ENCODE data around the gene DPYSL3. TPM values are rescaled to one million over a fixed set of nuclear protein-coding genes. Genes with fewer than 3 reads are reported as not detected.
"Not testable (repeated sequence)": the region's sequence is repeated elsewhere in the genome, so short reads cannot be mapped to it uniquely, and the experiment has no call there.

The DPYSL3 gene
- total RNA-seq, 4 donors from 2014 or later = 27.6 to 107 (median 31.4) TPM

- no peaks in the 10 kb centered on the region for H3K36me3 ChIP-seq
- 72 to 84% methylated on average over 3 to 7 of the region's 7 CpGs for WGBS, 2 donors (ENCODE audit: low coverage in 1 of 2)
- H3K9me3 ChIP-seq = peaks cover 0 to 1% of the 10 kb centered on the region in 2 donors
- TF ChIP-seq POLR2A (IDR thresholded peaks at IDR 0.05) (no peak), CTCF (IDR thresholded peaks at IDR 0.05) (no peak), POLR2AphosphoS5 (IDR thresholded peaks at IDR 0.05) (no peak), EP300 (IDR thresholded peaks at IDR 0.05; ENCODE audit: low read depth) (no peak)
- H3K27me3 ChIP-seq = no peaks in the 10 kb centered on the region
- DNase-seq = no peak
- intact Hi-C loops (cut with DNase I; ENCODE audit: low total_unique reads) (loop anchor here (5.0 to 10.0 kb wide), 2 partner anchors 48 to 150 kb away; no protein-coding TSS in a partner anchor), in situ Hi-C loops (cut with MboI; ENCODE audit: low pct_ligation_motif_present in 1 of 4, low pct_unique_long_range_greater_than_20kb in 1 of 4, low sequenced_read_pairs in 3 of 4) (loop anchor here in 2 of 4 donors (10.0 to 25.0 kb wide), 3 partner anchors 100 to 318 kb away; partner anchors contain the start of gene STK32A (in 1 of the 2))
- no peak overlapping the region for H3K4me3 ChIP-seq
- peak overlapping the region; percentile 78 to 89 (median 85) for H3K27ac ChIP-seq
- H3K4me1 ChIP-seq = peaks cover 5 to 32% (median 8%) of the 10 kb centered on the region in 4 donors
Measured at GRCh38 chr5:147555176-147555575, 45.3 kb upstream of the DPYSL3 start.

GRCh38 chr5:147554261-147554817 is 44.5 kb upstream of the DPYSL3 start:
- Histone ChIP-seq H3K4me1 (peaks cover 5 to 32% (median 8%) of the 10 kb centered on the region in 4 donors), H3K4me3 (peak overlapping the region in 1 of 4 donors; percentile 4), H3K27ac (peak overlapping the region; percentile 78 to 89 (median 85)), H3K9me3 (peaks cover 0 to 4% of the 10 kb centered on the region in 2 donors), H3K27me3 (no peaks in the 10 kb centered on the region), H3K36me3 (no peaks in the 10 kb centered on the region)
- no peak for DNase-seq
- WGBS, 2 donors (ENCODE audit: low coverage in 1 of 2) = 32 to 33% methylated on average over 7 of the region's 7 CpGs
- intact Hi-C loops (cut with DNase I; ENCODE audit: low total_unique reads) = loop anchor here (10.0 kb wide), 1 partner anchor 150 kb away; no protein-coding TSS in a partner anchor
- TF ChIP-seq EP300 (IDR thresholded peaks at IDR 0.05; ENCODE audit: low read depth) (peak; percentile 87), CTCF (IDR thresholded peaks at IDR 0.05) (no peak), POLR2AphosphoS5 (IDR thresholded peaks at IDR 0.05) (peak; percentile 71 to 87 (median 74)), POLR2A (IDR thresholded peaks at IDR 0.05) (no peak)
- in situ Hi-C loops (cut with MboI; ENCODE audit: low pct_ligation_motif_present in 1 of 4, low pct_unique_long_range_greater_than_20kb in 1 of 4, low sequenced_read_pairs in 3 of 4) = loop anchor here in 2 of 4 donors (10.0 to 25.0 kb wide), 3 partner anchors 100 to 317 kb away; partner anchors contain the start of gene STK32A (in 1 of the 2)

- H3K4me1 ChIP-seq = peaks cover 5 to 32% (median 8%) of the 10 kb centered on the region in 4 donors
- in situ Hi-C loops (cut with MboI; ENCODE audit: low pct_ligation_motif_present in 1 of 4, low pct_unique_long_range_greater_than_20kb in 1 of 4, low sequenced_read_pairs in 3 of 4) = loop anchor here in 2 of 4 donors (10.0 to 25.0 kb wide), 3 partner anchors 99 to 317 kb away; partner anchors contain the start of gene STK32A (in 1 of the 2)
Measured at GRCh38 chr5:147553817-147554216, 43.9 kb upstream of the DPYSL3 start.

GRCh38 chr5:147552897-147553296 is 43.0 kb upstream of the DPYSL3 start:
- Histone ChIP-seq H3K4me1 (peaks cover 5 to 24% (median 8%) of the 10 kb centered on the region in 4 donors), H3K9me3 (peaks cover 0 to 4% of the 10 kb centered on the region in 2 donors), H3K4me3 (no peak overlapping the region), H3K27me3 (no peaks in the 10 kb centered on the region), H3K36me3 (no peaks in the 10 kb centered on the region), H3K27ac (peak overlapping the region; percentile 78 to 89 (median 85))
- in situ Hi-C loops (cut with MboI; ENCODE audit: low pct_ligation_motif_present in 1 of 4, low pct_unique_long_range_greater_than_20kb in 1 of 4, low sequenced_read_pairs in 3 of 4) (loop anchor here in 2 of 4 donors (10.0 to 25.0 kb wide), 3 partner anchors 98 to 316 kb away; partner anchors contain the start of gene STK32A (in 1 of the 2)), intact Hi-C loops (cut with DNase I; ENCODE audit: low total_unique reads) (loop anchor here (10.0 kb wide), 1 partner anchor 148 kb away; no protein-coding TSS in a partner anchor)
- TF ChIP-seq POLR2AphosphoS5 (IDR thresholded peaks at IDR 0.05) (peak in 1 of 3 donors; percentile 63), POLR2A (IDR thresholded peaks at IDR 0.05) (no peak)
- DNase-seq = no peak
- WGBS, 2 donors (ENCODE audit: low coverage in 1 of 2) = 89 to 97% methylated on average over 4 of the region's 4 CpGs

More at GRCh38 chr5:147553817-147554216, 43.9 kb upstream of the DPYSL3 start:
- not testable (repeated sequence) for H3K36me3 ChIP-seq, H3K9me3 ChIP-seq, H3K4me3 ChIP-seq, H3K27me3 ChIP-seq, DNase-seq
- WGBS, 2 donors (ENCODE audit: low coverage in 1 of 2) = 41 to 65% methylated on average over 5 of the region's 5 CpGs
- peak overlapping the region; percentile 78 to 89 (median 85) for H3K27ac ChIP-seq
- intact Hi-C loops (cut with DNase I; ENCODE audit: low total_unique reads) = loop anchor here (10.0 kb wide), 1 partner anchor 149 kb away; no protein-coding TSS in a partner anchor

- Histone ChIP-seq H3K27ac (peak overlapping the region; percentile 18 to 89 (median 85)), H3K36me3 (no peaks in the 10 kb centered on the region), H3K27me3 (no peaks in the 10 kb centered on the region), H3K4me3 (no peak overlapping the region), H3K4me1 (peaks cover 5 to 24% (median 8%) of the 10 kb centered on the region in 4 donors), H3K9me3 (peaks cover 0 to 4% of the 10 kb centered on the region in 2 donors)
- in situ Hi-C loops (cut with MboI; ENCODE audit: low pct_ligation_motif_present in 1 of 4, low pct_unique_long_range_greater_than_20kb in 1 of 4, low sequenced_read_pairs in 3 of 4) (loop anchor here in 2 of 4 donors (10.0 to 25.0 kb wide), 3 partner anchors 97 to 314 kb away; partner anchors contain the start of gene STK32A (in 1 of the 2)), intact Hi-C loops (cut with DNase I; ENCODE audit: low total_unique reads) (loop anchor here (10.0 kb wide), 1 partner anchor 147 kb away; no protein-coding TSS in a partner anchor)
- DNase-seq = no peak
- TF ChIP-seq EP300 (IDR thresholded peaks at IDR 0.05; ENCODE audit: low read depth) (no peak), CTCF (IDR thresholded peaks at IDR 0.05) (no peak), POLR2A (IDR thresholded peaks at IDR 0.05) (no peak), POLR2AphosphoS5 (IDR thresholded peaks at IDR 0.05) (no peak)
- WGBS, 2 donors (ENCODE audit: low coverage in 1 of 2) = 77% methylated on average over 1 of the region's 1 CpG; no CpG with 5 or more reads in 1 of the 2 donors
Measured at GRCh38 chr5:147551677-147552076, 41.8 kb upstream of the DPYSL3 start.

Measured in transverse colon (tissue), 4 donors.